Duodenal mucosa (tissue), 2 donors: ENCODE measurements around the gene RAB41.
"Not testable (repeated sequence)": the region's sequence is repeated elsewhere in the genome, so short reads cannot be mapped to it uniquely, and the experiment has no call there.

Source experiments
- H3K27ac ChIP-seq: one replicate; pipeline ENCODE4 v1.7.0; 2013; ENCODE audit warnings: low read depth, low read length
- H3K27me3 ChIP-seq, 2 donors: one replicate each; pipeline ENCODE4 v1.7.0; 2013; ENCODE audit warnings: low read length in 2 of 2, control low read depth in 1 of 2; ENCODE audit not compliant: insufficient read depth in 2 of 2, control insufficient read depth in 1 of 2
- H3K36me3 ChIP-seq, 2 donors: one replicate each; pipeline ENCODE4 v1.7.0; 2013; ENCODE audit warnings: low read length in 2 of 2, control low read depth in 1 of 2; ENCODE audit not compliant: insufficient read depth in 2 of 2, control insufficient read depth in 1 of 2
- H3K4me1 ChIP-seq, 2 donors: one replicate each; pipeline ENCODE4 v1.7.0; 2013; ENCODE audit warnings: low read length in 2 of 2, control low read depth in 1 of 2; ENCODE audit not compliant: insufficient read depth in 2 of 2, control insufficient read depth in 1 of 2
- H3K4me3 ChIP-seq, 2 donors: one replicate each; pipeline ENCODE4 v1.7.0; 2013; ENCODE audit warnings: low read length in 2 of 2, low read depth in 1 of 2
- H3K9ac ChIP-seq, 2 donors: one replicate each; pipeline ENCODE4 v1.7.0; 2013; ENCODE audit warnings: low read length in 2 of 2, low read depth in 1 of 2
- H3K9me3 ChIP-seq, 2 donors: one replicate each; pipeline ENCODE4 v1.7.0; 2013; ENCODE audit warnings: low read length in 2 of 2, control low read depth in 1 of 2; ENCODE audit not compliant: control insufficient read depth in 1 of 2

Gene RAB41

DNA sequence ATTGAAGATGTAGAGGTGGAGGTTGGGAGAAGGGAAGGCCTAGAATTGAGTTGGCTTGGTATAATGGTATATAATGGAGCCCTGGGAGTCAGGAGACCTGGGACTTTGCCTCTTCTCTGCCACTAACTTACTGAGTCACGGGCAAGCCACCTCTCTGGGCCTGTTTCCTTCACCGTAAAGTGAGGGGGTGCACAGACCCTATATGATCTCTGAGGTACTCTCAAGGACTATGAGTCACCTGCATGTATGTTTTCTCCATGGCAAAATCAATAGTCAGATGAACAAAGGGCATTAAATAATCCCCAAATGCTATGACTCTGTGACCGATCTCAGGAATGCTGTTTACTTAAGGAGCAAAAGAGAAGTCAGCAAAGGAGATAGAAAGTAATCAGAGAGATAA is 27.1 kb upstream of the RAB41 start:
- H3K4me1 ChIP-seq: no peaks in the 10 kb centered on the region
- H3K9ac ChIP-seq: no peak overlapping the region

DNA sequence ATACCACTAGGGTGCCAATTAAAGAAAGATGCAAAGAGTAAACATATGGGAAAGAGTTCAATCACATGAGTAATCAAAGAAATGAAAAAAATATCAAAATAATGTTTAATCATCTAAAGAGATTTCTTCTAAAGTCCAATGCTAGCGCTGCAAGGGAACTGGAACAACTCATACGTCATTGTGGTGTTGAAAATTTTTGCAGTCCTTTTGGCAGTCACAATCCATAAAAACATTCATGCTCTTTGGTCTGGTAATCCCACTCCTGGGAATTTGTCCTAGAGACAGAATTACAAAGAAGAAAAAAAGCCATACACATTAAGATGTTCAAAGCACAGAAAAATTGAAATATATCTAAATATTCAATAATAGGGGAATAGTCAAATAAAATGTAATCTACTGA is 26.5 kb upstream of the RAB41 start:
- no peak overlapping the region for H3K27ac ChIP-seq
- H3K27me3 ChIP-seq: no peaks in the 10 kb centered on the region
- no peak overlapping the region for H3K9ac ChIP-seq
- no peaks in the 10 kb centered on the region for H3K9me3 ChIP-seq
- H3K4me3 ChIP-seq: no peak overlapping the region
- no peaks in the 10 kb centered on the region for H3K36me3 ChIP-seq
- no peaks in the 10 kb centered on the region for H3K4me1 ChIP-seq

More for the DNA sequence above, 27.1 kb upstream of the RAB41 start:
- Histone ChIP-seq H3K27me3 (no peaks in the 10 kb centered on the region), H3K36me3 (no peaks in the 10 kb centered on the region), H3K4me3 (no peak overlapping the region), H3K9me3 (no peaks in the 10 kb centered on the region), H3K27ac (no peak overlapping the region)

DNA sequence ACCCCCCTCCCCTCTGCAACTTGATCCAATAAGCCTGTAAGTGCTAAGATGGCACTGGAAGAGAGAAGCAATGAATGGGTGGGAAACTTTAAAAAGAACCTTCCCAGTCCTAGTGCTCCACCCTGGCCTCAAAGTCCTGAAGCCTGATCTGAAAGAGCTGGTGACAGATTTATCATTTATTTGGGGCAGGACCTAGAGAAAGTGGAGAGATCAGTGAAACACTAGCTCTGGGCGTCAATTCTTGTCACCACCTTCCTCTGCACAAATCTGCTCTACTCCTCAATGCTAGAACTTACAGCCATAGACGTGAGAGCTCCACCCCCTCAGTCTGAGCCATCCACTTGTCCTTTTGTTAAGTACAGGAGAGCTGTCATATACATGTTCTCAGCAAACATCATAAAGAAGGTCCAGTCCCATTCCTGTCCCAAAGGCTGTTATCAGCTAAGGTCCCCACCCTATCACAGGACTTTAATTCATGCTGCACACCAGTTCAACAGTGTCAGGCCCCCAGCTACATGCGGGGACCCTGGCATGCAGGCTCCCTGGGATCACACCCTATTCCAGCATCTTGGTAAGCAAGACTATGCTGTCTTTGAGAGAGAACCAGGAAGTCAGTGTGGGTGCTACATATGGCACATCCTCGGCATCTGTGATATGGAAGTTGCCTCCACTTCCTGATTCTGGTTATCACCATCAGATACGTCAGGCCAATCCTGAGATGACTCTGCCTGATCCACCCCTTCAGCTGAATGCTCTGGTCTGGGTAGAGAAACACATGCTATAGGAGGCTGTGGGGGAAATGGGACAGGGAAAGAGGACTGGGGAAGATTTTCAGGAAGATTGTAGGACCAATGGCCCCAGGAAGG is 24.3 kb upstream of the RAB41 start:
- Histone ChIP-seq H3K27me3 (no peaks in the 10 kb centered on the region), H3K36me3 (no peaks in the 10 kb centered on the region), H3K4me1 (no peaks in the 10 kb centered on the region), H3K27ac (no peak overlapping the region), H3K9me3 (no peaks in the 10 kb centered on the region), H3K9ac (no peak overlapping the region), H3K4me3 (no peak overlapping the region)

DNA sequence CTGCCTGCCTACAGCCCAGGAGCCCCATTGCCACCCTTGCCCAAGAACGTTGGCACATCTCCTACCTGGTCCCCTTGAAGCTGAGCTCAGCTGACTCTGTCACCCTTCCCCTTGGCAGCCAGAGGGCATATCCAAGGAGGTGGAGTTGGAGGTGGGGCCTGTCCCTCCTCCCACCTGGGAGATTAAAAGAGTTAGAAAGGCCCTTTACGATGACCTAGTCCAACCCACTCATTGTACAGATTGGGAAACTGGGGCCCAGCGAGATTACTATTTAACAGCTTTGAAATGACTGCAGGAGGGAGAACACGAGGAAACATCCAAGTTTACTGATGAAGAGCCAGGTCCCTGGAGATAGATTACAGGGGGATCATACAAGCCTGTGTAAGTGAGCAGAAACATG is 21.9 kb upstream of the RAB41 start, which contains the start of gene P2RY4:
TSS of gene P2RY4 (minus strand) at position 101 of the 400 bp plus-strand sequence. CDS start 580 bp downstream, outside the sequence.
- Histone ChIP-seq H3K9ac (no peak within 1 kb of the TSS), H3K4me3 (no peak within 1 kb of the TSS), H3K4me1 (no peaks in the 10 kb centered on the region), H3K27ac (no peak within 1 kb of the TSS), H3K9me3 (no peaks in the 10 kb centered on the region), H3K27me3 (no peaks in the 10 kb centered on the region), H3K36me3 (no peaks in the 10 kb centered on the region)

DNA sequence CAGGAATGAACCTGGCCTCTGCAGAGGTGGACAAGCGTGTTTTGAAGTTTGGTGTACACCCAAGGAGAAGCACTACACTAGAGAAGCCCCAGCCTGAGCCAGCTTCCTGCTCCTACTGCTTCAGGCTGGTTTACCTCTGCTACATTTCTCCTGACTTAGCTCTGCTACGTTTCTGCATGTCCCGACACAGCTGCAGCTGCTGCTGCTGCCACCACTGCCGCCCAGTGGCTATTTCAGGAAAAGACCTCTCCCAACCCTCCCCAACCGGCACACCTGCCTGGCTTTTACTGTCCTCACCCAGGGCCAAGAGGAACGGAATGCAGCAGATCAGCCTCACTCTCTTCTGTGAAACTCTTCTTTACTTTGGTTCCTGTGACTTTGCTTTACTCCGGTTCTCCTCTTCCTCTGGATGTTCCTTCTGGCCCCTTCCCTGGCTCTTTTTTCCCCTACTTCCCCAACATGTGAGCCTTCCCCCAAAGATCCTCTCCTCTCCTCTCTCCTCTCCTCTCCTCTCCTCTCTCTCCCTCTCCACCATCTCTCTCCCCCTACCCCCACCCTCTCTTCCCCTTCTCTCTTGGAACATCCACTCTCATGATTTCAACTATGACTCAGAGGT is 18.9 kb upstream of the RAB41 start:
- Histone ChIP-seq H3K27me3 (no peaks in the 10 kb centered on the region), H3K36me3 (no peaks in the 10 kb centered on the region), H3K27ac (no peak overlapping the region), H3K9ac (no peak overlapping the region), H3K4me1 (no peaks in the 10 kb centered on the region), H3K4me3 (no peak overlapping the region), H3K9me3 (no peaks in the 10 kb centered on the region)

DNA sequence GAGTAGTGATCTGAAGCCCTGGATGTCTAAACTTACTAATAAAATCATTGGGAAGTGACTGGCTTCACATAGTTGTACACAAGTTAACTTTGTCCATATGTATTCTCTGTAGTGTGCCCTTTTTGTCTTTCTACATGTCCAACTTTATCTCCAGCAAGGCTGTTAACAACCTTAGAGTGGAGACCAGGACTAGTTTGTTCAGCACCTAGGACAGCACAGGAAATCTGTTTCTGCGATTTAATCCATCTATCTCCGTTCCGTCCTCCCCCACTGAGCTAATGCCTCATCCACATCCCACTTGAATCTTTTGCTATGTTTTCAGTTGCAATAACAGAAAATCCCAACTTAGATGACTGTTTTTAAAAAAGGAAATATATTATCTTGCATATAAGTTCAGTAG is 17.2 kb upstream of the RAB41 start:
- Histone ChIP-seq H3K9me3 (no peaks in the 10 kb centered on the region), H3K36me3 (no peaks in the 10 kb centered on the region), H3K27ac (no peak overlapping the region), H3K27me3 (no peaks in the 10 kb centered on the region), H3K4me3 (no peak overlapping the region), H3K9ac (no peak overlapping the region), H3K4me1 (no peaks in the 10 kb centered on the region)

DNA sequence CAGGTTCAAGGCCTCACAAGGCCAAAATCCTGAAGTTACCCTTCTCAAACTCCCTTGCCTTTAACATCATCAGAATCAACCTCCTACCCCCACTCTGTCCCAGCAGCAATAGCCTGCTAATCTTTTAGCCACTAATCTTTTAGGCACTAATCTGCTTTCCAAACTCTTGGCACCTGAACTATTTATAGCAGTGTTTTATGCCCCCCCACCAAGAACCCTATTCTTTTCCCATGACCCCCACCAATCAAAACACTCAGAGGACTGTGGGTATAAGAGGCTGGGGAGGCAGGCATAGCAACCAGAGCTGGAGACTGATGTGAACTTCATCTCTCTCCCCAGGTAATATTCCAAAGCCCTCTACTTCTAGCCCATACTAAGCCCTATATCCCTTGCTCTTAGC is 13.9 kb upstream of the RAB41 start, which contains the start of gene ARR3:
TSS of gene ARR3 (plus strand) at position 301 of the 400 bp plus-strand sequence. CDS start 1,052 bp downstream, outside the sequence.
- no peak within 1 kb of the TSS for H3K27ac ChIP-seq
- H3K4me1 ChIP-seq: no peaks in the 10 kb centered on the region
- H3K27me3 ChIP-seq: no peaks in the 10 kb centered on the region
- no peaks in the 10 kb centered on the region for H3K9me3 ChIP-seq
- no peaks in the 10 kb centered on the region for H3K36me3 ChIP-seq
- H3K9ac ChIP-seq: no peak within 1 kb of the TSS
- H3K4me3 ChIP-seq: no peak within 1 kb of the TSS

DNA sequence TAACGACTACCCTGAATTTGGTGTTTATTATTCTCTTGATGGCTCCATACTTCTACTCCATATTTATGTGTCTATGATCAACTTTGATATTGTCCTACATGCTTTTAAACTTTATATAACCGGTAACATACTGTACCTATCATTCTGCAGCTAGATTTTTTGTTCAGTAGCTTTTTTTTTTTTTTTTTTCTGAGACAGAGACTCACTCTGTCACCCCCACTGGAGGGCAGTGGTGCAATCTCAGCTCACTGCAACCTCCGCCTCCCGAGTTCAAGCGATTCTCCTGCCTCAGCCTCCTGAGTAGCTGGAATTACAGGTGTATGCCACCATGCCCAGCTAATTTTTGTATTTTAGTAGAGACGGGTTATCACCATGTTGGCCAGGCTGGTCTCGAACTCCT is 7.9 kb upstream of the RAB41 start:
- not testable (repeated sequence) for H3K9ac ChIP-seq, H3K27me3 ChIP-seq, H3K9me3 ChIP-seq, H3K4me1 ChIP-seq, H3K4me3 ChIP-seq, H3K36me3 ChIP-seq, H3K27ac ChIP-seq

DNA sequence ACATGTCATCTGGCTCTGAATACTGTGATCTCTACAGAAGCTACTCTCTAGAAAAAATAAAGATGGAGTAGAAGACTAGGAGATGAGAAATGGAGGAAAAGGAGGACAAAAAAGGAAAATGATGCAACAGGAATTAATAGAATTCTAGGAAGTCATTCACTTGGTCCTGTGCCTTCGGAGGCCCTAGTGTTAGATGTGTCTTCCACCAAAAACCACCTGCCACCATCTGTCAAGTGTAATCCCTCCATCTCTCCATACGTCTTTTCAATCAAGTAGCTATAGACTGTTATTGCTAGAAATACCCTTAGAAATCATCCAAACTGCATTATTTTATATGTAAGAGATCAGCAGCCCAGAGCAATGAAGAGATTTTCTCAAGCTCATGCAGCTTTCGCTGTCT is 2.9 kb upstream of the RAB41 start:
- no peak overlapping the region for H3K9ac ChIP-seq

DNA sequence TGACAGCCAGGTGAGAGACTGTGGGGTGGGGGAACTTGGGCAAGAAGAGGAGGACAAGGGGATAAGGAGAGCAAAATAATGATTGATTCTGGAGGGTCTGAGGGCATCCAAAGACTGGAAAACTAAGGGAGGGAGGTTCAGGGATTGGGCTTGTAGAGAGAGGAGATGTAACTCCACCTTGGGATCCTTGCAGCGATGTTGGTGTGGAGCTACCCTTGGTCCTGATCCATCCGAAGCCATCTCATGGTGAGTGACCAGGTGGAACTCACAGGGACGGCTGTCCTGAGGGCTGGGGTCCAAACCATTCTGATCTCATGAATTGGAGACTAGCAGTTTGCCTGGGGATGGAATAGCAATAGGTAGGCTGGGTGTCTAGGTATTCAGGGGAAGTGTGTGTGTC is 1.4 kb upstream of the RAB41 start:
- Histone ChIP-seq H3K36me3 (peaks cover 0 to 3% of the 10 kb centered on the region in 2 donors), H3K27me3 (no peaks in the 10 kb centered on the region), H3K27ac (no peak overlapping the region), H3K9me3 (no peaks in the 10 kb centered on the region), H3K9ac (no peak overlapping the region), H3K4me3 (no peak overlapping the region), H3K4me1 (no peaks in the 10 kb centered on the region)

More for the DNA sequence above, 2.9 kb upstream of the RAB41 start:
- H3K36me3 ChIP-seq: no peaks in the 10 kb centered on the region
- no peaks in the 10 kb centered on the region for H3K27me3 ChIP-seq
- no peaks in the 10 kb centered on the region for H3K4me1 ChIP-seq
- H3K4me3 ChIP-seq: no peak overlapping the region
- no peaks in the 10 kb centered on the region for H3K9me3 ChIP-seq
- no peak overlapping the region for H3K27ac ChIP-seq
